Ishikawa (cell line): ENCODE measurements around the gene HK1.

ENCODE experiments used
- CEBPB ChIP-seq: IDR thresholded peaks from 2 replicates; pipeline ENCODE4 v1.6.1; 2012
- CREB1 ChIP-seq: IDR thresholded peaks from 2 replicates; pipeline ENCODE4 v1.6.1; 2012; ENCODE audit warnings: low read depth
- EGR1 ChIP-seq: IDR thresholded peaks from 2 replicates; pipeline ENCODE4 v1.6.1; 2012
- EP300 ChIP-seq: IDR thresholded peaks from 2 replicates; pipeline ENCODE4 v1.6.1; 2012; ENCODE audit warnings: borderline replicate concordance
- FOXM1 ChIP-seq: IDR thresholded peaks from 2 replicates; pipeline ENCODE4 v1.6.1; 2012; ENCODE audit warnings: low read depth, borderline replicate concordance
- MAX ChIP-seq: IDR thresholded peaks from 2 replicates; pipeline ENCODE4 v1.6.1; 2012
- NFIC ChIP-seq: IDR thresholded peaks from 2 replicates; pipeline ENCODE4 v1.6.1; 2012
- RAD21 ChIP-seq: IDR thresholded peaks from 2 replicates; pipeline ENCODE4 v1.6.1; 2012; ENCODE audit warnings: low read depth
- TAF1 ChIP-seq: IDR thresholded peaks from 2 replicates; pipeline ENCODE4 v1.6.1; 2012; ENCODE audit warnings: low read depth, mild to moderate bottlenecking
- TCF12 ChIP-seq: IDR thresholded peaks from 2 replicates; pipeline ENCODE4 v1.6.1; 2012; ENCODE audit warnings: low read depth
- TEAD4 ChIP-seq: IDR thresholded peaks from 2 replicates; pipeline ENCODE4 v1.6.1; 2012
- USF1 ChIP-seq: IDR thresholded peaks from 2 replicates; pipeline ENCODE4 v1.6.1; 2012
- YY1 ChIP-seq: IDR thresholded peaks from 2 replicates; pipeline ENCODE4 v1.6.1; 2012; ENCODE audit warnings: low read depth
- ZBTB7A ChIP-seq: IDR thresholded peaks from 2 replicates; pipeline ENCODE4 v1.6.1; 2012; ENCODE audit warnings: low read depth
- TF ChIP-seq, protein P1 (sequence below): IDR thresholded peaks from 2 replicates; pipeline ENCODE4 v1.6.1; 2012; ENCODE audit warnings: low read depth, mild to moderate bottlenecking

HK1 gene

DNA sequence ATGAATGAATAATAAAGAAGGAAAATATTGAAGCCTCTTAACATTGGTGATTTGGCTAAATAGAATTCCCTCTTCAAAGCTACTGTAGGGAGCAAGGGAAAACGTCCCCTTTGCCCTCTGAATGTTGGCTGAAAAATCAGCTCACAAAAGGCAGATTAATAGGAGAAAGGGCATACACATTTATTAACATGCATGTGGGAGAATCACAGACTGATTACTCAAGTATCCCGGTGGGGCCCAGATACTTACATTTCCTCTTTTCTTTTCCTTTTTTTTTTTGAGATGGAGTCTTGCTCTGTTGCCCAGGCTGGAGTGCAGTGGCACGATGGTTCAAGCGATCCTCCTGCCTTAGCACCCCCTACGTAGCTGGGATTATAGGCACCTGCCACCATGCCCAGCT lies 68.5 kb downstream of the HK1 start:
- no peak for TF ChIP-seq FOXM1
- TF ChIP-seq MAX = no peak
- TF ChIP-seq ZBTB7A = no peak
- no peak for TF ChIP-seq EGR1
- no peak for TF ChIP-seq CEBPB
- TF ChIP-seq CREB1 = no peak
- TF ChIP-seq YY1 = no peak
- no peak for TF ChIP-seq TEAD4
- no peak for TF ChIP-seq EP300
- TF ChIP-seq RAD21 = no peak
- TF ChIP-seq USF1 = no peak
- TF ChIP-seq TAF1 = no peak

- TF ChIP-seq YY1 (no peak), EGR1 (no peak), EP300 (no peak), RAD21 (no peak)
Observed at GRCh38 chr10:69348816-69349541, 70.7 kb downstream of the HK1 start.

DNA sequence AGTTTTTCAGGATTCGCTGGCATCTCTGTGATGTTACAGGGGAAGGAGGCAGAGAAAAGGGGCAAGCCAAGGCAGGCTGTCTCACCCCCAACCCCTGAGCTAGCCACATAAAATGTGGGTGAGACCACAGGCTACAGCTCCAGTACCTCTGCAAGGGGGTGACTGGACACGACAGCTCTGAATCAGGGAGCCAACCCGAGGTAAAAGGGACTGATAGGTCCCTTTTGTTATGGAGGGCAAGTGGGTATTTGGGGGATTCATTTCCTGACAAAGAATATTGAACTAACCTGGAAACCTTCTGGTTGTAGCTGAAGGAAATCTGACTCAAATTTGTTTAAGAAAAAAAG lies 71.2 kb downstream of the HK1 start:
- TF ChIP-seq MAX (no peak), EP300 (no peak), FOXM1 (no peak), CEBPB (no peak), USF1 (no peak), ZBTB7A (no peak), CREB1 (no peak), EGR1 (no peak), TAF1 (no peak), RAD21 (no peak), YY1 (no peak), TEAD4 (no peak), TCF12 (no peak), NFIC (no peak)
- TF ChIP-seq, protein P1, sequence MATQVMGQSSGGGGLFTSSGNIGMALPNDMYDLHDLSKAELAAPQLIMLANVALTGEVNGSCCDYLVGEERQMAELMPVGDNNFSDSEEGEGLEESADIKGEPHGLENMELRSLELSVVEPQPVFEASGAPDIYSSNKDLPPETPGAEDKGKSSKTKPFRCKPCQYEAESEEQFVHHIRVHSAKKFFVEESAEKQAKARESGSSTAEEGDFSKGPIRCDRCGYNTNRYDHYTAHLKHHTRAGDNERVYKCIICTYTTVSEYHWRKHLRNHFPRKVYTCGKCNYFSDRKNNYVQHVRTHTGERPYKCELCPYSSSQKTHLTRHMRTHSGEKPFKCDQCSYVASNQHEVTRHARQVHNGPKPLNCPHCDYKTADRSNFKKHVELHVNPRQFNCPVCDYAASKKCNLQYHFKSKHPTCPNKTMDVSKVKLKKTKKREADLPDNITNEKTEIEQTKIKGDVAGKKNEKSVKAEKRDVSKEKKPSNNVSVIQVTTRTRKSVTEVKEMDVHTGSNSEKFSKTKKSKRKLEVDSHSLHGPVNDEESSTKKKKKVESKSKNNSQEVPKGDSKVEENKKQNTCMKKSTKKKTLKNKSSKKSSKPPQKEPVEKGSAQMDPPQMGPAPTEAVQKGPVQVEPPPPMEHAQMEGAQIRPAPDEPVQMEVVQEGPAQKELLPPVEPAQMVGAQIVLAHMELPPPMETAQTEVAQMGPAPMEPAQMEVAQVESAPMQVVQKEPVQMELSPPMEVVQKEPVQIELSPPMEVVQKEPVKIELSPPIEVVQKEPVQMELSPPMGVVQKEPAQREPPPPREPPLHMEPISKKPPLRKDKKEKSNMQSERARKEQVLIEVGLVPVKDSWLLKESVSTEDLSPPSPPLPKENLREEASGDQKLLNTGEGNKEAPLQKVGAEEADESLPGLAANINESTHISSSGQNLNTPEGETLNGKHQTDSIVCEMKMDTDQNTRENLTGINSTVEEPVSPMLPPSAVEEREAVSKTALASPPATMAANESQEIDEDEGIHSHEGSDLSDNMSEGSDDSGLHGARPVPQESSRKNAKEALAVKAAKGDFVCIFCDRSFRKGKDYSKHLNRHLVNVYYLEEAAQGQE = no peak

DNA sequence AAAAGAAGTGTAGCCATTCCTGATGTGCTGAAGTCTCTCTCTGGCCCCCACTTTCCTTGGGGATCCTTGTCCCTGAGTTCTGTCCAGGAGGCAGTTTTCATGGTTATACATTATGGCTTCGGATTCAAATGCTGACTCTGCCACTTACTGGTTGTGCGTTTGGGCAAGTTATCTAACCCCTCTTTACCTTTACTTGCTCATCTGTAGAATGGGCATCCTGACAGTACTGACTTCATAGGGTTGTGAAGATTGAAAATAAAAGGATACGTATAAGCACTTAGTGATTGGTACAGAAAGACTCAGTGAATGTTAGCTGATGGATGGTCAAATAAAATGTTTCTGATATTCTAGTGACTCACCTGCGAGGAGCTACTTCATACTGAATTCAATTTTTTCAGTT lies 73.3 kb downstream of the HK1 start:
- TF ChIP-seq TCF12 = no peak
- TF ChIP-seq ZBTB7A = no peak
- TF ChIP-seq NFIC = no peak
- no peak for TF ChIP-seq USF1
- TF ChIP-seq, protein P1 = no peak
- no peak for TF ChIP-seq TEAD4

DNA sequence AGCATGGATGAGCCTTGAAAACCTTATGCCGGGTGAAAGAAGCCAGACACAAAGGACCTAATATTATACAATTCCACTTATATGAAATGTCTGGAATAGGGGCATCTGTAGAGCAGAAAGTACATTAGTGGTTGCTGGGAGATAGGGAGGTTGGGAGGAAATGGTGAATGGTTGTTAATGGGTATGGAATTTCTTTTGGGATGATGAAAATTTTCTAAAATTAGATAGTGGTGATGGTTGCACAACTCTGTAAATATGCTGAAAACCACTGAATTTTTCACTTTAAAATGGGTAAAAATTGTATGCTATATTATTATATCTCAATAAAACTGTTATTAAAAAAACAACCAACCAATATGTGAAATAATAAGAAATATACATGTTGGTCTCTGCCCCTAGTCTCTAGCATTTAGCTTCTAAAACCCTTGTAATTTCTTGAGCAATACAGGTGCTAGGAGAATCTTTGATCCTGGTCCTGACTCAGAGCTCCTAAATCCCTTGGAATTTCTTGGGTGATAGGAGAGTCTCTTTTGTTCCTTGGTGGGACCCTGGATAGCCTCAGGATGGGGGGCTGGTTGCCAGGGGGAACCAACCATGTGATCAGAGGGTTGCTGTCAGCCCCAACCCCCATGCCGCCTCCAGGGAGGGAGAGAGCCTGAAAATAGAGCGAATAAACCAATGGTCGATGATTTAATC lies 74.4 kb downstream of the HK1 start:
- TF ChIP-seq EGR1 (no peak), CEBPB (no peak)

GRCh38 chr10:69353977-69354635 lies 75.8 kb downstream of the HK1 start:
- TF ChIP-seq TCF12 (no peak), EGR1 (no peak), FOXM1 (no peak), TAF1 (no peak), TEAD4 (no peak), YY1 (no peak), CEBPB (no peak), ZBTB7A (no peak), USF1 (no peak), RAD21 (no peak), NFIC (no peak), MAX (no peak), EP300 (no peak), CREB1 (no peak)
- TF ChIP-seq, protein P1 = no peak
